WTC11 (cell line): Measurements from ENCODE around the gene TPT1. TPM values are rescaled to one million over a fixed set of nuclear protein-coding genes. Genes with fewer than 3 reads are reported as not detected.
"Not testable (repeated sequence)": the region's sequence is repeated elsewhere in the genome, so short reads cannot be mapped to it uniquely, and the experiment has no call there.

ENCODE experiments used
- ATAC-seq: fragments of 200-7000 bp; cut with Tn5 transposase; 2 replicates; pipeline ENCODE4 v1.10.0; 2021; ENCODE audit warnings: mild to moderate bottlenecking, moderate library complexity
- CTCF ChIA-PET: fragments of 300-600 bp; sonication (Branson Sonifier 250); formaldehyde crosslinking; loops from one replicate; lab custom pipeline; 2021; ENCODE audit warnings: antibody characterized with exemption; lab: Charles Lee
- POLR2A ChIA-PET: fragments of 350-600 bp; sonication (Branson Sonifier 250); formaldehyde crosslinking; loops from one replicate; lab custom pipeline; 2021; ENCODE audit warnings: antibody characterized with exemption; lab: Charles Lee
- DNase-seq: peaks from one replicate; pipeline ENCODE4 v3.0.0; 2021; ENCODE audit warnings: low spot score
- H3K27ac Mint-ChIP-seq: 2 replicates; pipeline ENCODE4 v1.8.0; 2021; ENCODE audit warnings: mixed read lengths
- H3K27me3 Mint-ChIP-seq: 2 replicates; pipeline ENCODE4 v1.8.0; 2021; ENCODE audit warnings: low read depth, mild to moderate bottlenecking, moderate library complexity, mixed read lengths
- H3K36me3 Mint-ChIP-seq: 2 replicates; pipeline ENCODE4 v1.8.0; 2021; ENCODE audit warnings: mixed read lengths
- H3K4me1 Mint-ChIP-seq: 2 replicates; pipeline ENCODE4 v1.8.0; 2022; ENCODE audit warnings: mixed read lengths
- H3K4me3 Mint-ChIP-seq: 2 replicates; pipeline ENCODE4 v1.8.0; 2021; ENCODE audit warnings: mild to moderate bottlenecking, moderate library complexity, mixed read lengths
- H3K9me3 Mint-ChIP-seq: 2 replicates; pipeline ENCODE4 v1.8.0; 2021; ENCODE audit warnings: mixed read lengths
- CBFB ChIP-seq: sonication (generic); formaldehyde crosslinking; IDR thresholded peaks from 2 replicates; pipeline ENCODE4 v1.8.1; 2022; ENCODE audit warnings: mild to moderate bottlenecking, low read depth, missing genetic modification reagents
- RORB ChIP-seq: fragments of 250-450 bp; sonication (Bioruptor Pico); IDR thresholded peaks from 2 replicates; pipeline ENCODE4 v1.9.0; 2021; ENCODE audit warnings: mild to moderate bottlenecking
- SMAD3 ChIP-seq: sonication (generic); formaldehyde crosslinking; IDR thresholded peaks from 2 replicates; pipeline ENCODE4 v1.8.0; 2022; ENCODE audit warnings: missing genetic modification reagents, mild to moderate bottlenecking, borderline replicate concordance
- ZNF138 ChIP-seq: sonication (generic); formaldehyde crosslinking; conservative IDR thresholded peaks from 2 replicates; pipeline ENCODE4 v1.8.1; 2022; ENCODE audit warnings: mild to moderate bottlenecking, moderate library complexity, missing genetic modification reagents
- ZNF219 ChIP-seq: sonication (generic); formaldehyde crosslinking; IDR thresholded peaks from 2 replicates; pipeline ENCODE4 v1.8.0; 2023; ENCODE audit warnings: missing genetic modification reagents, mild to moderate bottlenecking, borderline replicate concordance
- total RNA-seq: library from RNA; stranded (reverse); gene quantifications from 3 replicates; pipeline ENCODE4 v1.2.3, GENCODE V29; 2021
- TF ChIP-seq, protein P1 (sequence below): sonication (generic); formaldehyde crosslinking; IDR thresholded peaks from 2 replicates; pipeline ENCODE4 v1.8.0; 2022; ENCODE audit warnings: mild to moderate bottlenecking, missing genetic modification reagents
- TF ChIP-seq, protein P2 (sequence below): sonication (generic); formaldehyde crosslinking; IDR thresholded peaks from 2 replicates; pipeline ENCODE4 v1.8.0; 2022; ENCODE audit warnings: mild to moderate bottlenecking, missing genetic modification reagents
- TF ChIP-seq, protein P3 (sequence below): sonication (generic); formaldehyde crosslinking; IDR thresholded peaks from 2 replicates; pipeline ENCODE4 v1.8.0; 2023; ENCODE audit warnings: mild to moderate bottlenecking, missing genetic modification reagents
- TF ChIP-seq, protein P4 (sequence below): fragments of 250-450 bp; sonication (Bioruptor Pico); IDR thresholded peaks from 2 replicates; pipeline ENCODE4 v1.8.0; 2021; ENCODE audit warnings: mild to moderate bottlenecking
- TF ChIP-seq, protein P5 (sequence below): sonication (generic); formaldehyde crosslinking; conservative IDR thresholded peaks from 2 replicates; pipeline ENCODE4 v1.8.1; 2022; ENCODE audit warnings: mild to moderate bottlenecking, missing genetic modification reagents

The TPT1 gene
- total RNA-seq, 1 experiment from 2014 or later: 1,861 TPM

DNA sequence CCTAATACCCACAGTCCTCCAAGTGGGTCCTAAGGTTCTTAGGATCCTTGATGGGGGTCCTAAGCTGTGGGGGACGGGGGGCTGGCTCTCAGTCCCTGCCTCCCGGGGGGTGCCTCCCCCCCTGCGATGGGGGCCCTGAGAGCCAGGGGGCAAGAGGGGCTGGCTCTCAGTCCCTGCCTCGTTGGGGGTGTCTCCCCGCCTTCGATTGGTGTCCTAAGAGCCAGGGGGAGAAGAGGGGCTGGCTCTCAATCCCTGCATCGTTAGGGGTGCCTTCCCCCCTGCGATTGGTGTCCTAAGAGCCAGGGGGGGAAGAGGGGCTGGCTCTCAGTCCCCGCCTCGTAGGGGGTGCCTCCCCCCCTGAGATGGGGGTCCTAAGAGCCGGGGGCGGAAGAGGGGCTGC lies 40.2 kb upstream of the TPT1 start:
- CTCF ChIA-PET: interaction anchor here (1.4 kb wide), 1 partner anchor 10 kb away, joined by 3 read pairs; no protein-coding TSS in a partner anchor
- Mint-ChIP-seq H3K9me3 (no peaks in the 10 kb centered on the region), H3K36me3 (peaks cover 8% of the 10 kb centered on the region), H3K4me1 (no peaks in the 10 kb centered on the region), H3K27ac (no peak overlapping the region), H3K27me3 (no peaks in the 10 kb centered on the region), H3K4me3 (no peak overlapping the region)
- ATAC-seq: no peak
- no peak for DNase-seq
- POLR2A ChIA-PET: no interaction called here
- TF ChIP-seq ZNF219 (CRISPR knock-in tag) (no peak), RORB (CRISPR knock-in tag) (no peak), SMAD3 (no peak), ZNF138 (CRISPR knock-in tag) (no peak), CBFB (CRISPR knock-in tag) (no peak)
- TF ChIP-seq, protein P1, sequence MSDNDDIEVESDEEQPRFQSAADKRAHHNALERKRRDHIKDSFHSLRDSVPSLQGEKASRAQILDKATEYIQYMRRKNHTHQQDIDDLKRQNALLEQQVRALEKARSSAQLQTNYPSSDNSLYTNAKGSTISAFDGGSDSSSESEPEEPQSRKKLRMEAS (CRISPR knock-in tag): no peak
- TF ChIP-seq, protein P2, sequence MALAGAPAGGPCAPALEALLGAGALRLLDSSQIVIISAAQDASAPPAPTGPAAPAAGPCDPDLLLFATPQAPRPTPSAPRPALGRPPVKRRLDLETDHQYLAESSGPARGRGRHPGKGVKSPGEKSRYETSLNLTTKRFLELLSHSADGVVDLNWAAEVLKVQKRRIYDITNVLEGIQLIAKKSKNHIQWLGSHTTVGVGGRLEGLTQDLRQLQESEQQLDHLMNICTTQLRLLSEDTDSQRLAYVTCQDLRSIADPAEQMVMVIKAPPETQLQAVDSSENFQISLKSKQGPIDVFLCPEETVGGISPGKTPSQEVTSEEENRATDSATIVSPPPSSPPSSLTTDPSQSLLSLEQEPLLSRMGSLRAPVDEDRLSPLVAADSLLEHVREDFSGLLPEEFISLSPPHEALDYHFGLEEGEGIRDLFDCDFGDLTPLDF (CRISPR knock-in tag): no peak
- TF ChIP-seq, protein P3, sequence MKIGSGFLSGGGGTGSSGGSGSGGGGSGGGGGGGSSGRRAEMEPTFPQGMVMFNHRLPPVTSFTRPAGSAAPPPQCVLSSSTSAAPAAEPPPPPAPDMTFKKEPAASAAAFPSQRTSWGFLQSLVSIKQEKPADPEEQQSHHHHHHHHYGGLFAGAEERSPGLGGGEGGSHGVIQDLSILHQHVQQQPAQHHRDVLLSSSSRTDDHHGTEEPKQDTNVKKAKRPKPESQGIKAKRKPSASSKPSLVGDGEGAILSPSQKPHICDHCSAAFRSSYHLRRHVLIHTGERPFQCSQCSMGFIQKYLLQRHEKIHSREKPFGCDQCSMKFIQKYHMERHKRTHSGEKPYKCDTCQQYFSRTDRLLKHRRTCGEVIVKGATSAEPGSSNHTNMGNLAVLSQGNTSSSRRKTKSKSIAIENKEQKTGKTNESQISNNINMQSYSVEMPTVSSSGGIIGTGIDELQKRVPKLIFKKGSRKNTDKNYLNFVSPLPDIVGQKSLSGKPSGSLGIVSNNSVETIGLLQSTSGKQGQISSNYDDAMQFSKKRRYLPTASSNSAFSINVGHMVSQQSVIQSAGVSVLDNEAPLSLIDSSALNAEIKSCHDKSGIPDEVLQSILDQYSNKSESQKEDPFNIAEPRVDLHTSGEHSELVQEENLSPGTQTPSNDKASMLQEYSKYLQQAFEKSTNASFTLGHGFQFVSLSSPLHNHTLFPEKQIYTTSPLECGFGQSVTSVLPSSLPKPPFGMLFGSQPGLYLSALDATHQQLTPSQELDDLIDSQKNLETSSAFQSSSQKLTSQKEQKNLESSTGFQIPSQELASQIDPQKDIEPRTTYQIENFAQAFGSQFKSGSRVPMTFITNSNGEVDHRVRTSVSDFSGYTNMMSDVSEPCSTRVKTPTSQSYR (CRISPR knock-in tag): no peak
- TF ChIP-seq, protein P4, sequence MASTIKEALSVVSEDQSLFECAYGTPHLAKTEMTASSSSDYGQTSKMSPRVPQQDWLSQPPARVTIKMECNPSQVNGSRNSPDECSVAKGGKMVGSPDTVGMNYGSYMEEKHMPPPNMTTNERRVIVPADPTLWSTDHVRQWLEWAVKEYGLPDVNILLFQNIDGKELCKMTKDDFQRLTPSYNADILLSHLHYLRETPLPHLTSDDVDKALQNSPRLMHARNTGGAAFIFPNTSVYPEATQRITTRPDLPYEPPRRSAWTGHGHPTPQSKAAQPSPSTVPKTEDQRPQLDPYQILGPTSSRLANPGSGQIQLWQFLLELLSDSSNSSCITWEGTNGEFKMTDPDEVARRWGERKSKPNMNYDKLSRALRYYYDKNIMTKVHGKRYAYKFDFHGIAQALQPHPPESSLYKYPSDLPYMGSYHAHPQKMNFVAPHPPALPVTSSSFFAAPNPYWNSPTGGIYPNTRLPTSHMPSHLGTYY (CRISPR knock-in tag): no peak
- TF ChIP-seq, protein P5, sequence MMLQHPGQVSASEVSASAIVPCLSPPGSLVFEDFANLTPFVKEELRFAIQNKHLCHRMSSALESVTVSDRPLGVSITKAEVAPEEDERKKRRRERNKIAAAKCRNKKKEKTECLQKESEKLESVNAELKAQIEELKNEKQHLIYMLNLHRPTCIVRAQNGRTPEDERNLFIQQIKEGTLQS (CRISPR knock-in tag): no peak
- TF ChIP-seq, all 79 proteins: peak for 0

DNA sequence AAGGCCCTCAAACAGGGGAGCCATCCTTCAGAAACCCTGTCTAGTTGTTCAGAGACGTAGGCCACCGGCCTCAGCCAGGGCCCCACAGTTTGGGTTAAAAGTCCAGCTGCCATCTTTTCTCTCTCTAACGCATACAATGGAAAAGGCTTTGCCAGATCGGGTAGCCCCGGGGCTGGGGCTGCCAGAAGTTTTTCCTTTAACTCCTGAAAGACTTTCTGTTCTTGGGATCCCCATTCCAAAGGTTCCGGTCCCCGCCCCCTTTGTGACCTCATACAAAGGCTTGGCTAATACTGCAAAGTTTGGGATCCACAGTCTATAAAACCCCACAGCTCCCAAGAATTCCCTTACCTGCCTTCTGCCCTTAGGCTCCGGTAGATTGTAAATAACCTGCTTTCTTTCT lies 39.7 kb upstream of the TPT1 start:
- H3K27me3 Mint-ChIP-seq, H3K36me3 Mint-ChIP-seq, ATAC-seq, H3K27ac Mint-ChIP-seq, H3K4me3 Mint-ChIP-seq, H3K4me1 Mint-ChIP-seq, H3K9me3 Mint-ChIP-seq, POLR2A ChIA-PET, DNase-seq: not testable (repeated sequence)
- CTCF ChIA-PET: interaction anchor here (1.4 kb wide), 1 partner anchor 10 kb away, joined by 3 read pairs; no protein-coding TSS in a partner anchor

DNA sequence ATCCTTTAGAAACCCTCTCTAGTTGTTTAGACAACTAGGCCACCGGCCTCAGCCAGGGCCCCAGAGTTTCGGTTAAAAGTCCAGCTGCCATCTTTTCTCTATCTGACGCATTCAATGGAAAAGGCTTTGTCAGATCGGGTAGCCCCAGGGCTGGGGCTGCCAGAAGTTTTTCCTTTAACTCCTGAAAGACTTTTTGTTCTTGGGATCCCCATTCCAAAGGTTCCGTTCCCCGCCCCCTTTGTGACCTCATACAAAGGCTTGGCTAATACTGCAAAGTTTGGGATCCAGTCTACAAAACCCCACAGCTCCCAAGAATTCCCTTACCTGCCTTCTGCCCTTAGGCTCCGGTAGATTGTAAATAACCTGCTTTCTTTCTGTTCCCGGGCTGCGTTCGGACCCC lies 38.5 kb upstream of the TPT1 start:
- H3K4me3 Mint-ChIP-seq, H3K4me1 Mint-ChIP-seq, POLR2A ChIA-PET, H3K36me3 Mint-ChIP-seq, H3K27me3 Mint-ChIP-seq, DNase-seq, H3K27ac Mint-ChIP-seq, H3K9me3 Mint-ChIP-seq, ATAC-seq: not testable (repeated sequence)
- CTCF ChIA-PET: interaction anchor here (1.3 kb wide), 1 partner anchor 9 kb away, joined by 3 read pairs; no protein-coding TSS in a partner anchor

DNA sequence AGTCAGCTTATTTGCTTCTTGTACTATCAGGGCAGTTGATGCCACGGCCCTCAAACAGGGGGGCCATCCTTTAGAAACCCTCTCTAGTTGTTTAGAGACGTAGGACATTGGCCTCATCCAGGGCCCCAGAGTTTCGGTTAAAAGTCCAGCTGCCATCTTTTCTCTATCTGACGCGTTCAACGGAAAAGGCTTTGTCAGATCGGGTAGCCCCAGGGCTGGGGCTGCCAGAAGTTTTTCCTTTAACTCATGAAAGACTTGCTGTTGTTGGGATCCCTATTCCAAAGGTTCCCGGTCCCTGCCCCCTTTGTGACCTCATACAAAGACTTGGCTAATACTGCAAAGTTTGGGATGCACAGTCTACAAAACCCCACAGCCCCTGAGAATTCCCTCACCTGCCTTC lies 37.8 kb upstream of the TPT1 start:
- CTCF ChIA-PET: interaction anchor here (1.3 kb wide), 1 partner anchor 8 kb away, joined by 3 read pairs; no protein-coding TSS in a partner anchor
- ATAC-seq, H3K27me3 Mint-ChIP-seq, H3K4me3 Mint-ChIP-seq, POLR2A ChIA-PET, H3K36me3 Mint-ChIP-seq, H3K4me1 Mint-ChIP-seq, DNase-seq, H3K9me3 Mint-ChIP-seq, H3K27ac Mint-ChIP-seq: not testable (repeated sequence)

DNA sequence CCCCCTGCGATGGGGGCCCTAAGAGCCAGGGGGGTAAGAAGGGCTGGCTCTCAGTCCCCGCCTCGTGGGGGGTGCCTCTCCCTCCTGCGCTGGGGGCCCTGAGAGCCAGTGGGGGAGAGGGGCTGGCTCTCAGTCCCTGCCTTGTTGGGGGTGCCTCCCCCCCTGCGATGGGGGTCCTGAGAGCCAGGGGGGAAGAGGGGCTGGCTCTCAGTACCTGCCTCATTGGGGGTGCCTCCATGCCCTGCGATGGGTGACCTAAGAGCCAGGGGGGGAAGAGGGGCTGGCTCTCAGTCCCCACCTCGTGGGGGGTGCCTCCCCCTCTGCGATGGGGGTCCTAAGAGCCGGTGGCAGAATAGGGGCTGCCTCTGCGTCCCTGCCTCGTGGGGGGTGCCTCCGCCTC lies 36.3 kb upstream of the TPT1 start:
- H3K36me3 Mint-ChIP-seq, H3K27ac Mint-ChIP-seq, POLR2A ChIA-PET, H3K9me3 Mint-ChIP-seq, H3K4me3 Mint-ChIP-seq, ATAC-seq, H3K27me3 Mint-ChIP-seq, DNase-seq, H3K4me1 Mint-ChIP-seq: not testable (repeated sequence)
- CTCF ChIA-PET: interaction anchor here (2.1 to 2.3 kb wide), 2 partner anchors 14 to 17 kb away, joined by 6 to 8 read pairs; no protein-coding TSS in a partner anchor

DNA sequence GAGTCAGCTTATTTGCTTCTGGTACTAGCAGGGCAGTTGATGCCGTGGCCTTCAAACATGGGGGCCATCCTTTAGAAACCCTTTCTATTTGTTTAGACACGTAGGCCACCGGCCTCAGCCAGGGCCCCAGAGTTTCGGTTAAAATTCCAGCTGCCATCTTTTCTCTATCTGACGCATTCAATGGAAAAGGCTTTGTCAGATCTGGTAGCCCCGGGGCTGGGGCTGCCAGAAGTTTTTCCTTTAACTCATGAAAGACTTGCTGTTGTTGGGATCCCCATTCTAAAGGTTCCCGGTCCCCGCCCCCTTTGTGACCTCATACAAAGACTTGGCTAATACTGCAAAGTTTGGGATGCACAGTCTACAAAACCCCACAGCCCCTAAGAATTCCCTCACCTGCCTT lies 35.7 kb upstream of the TPT1 start:
- ATAC-seq, POLR2A ChIA-PET, H3K4me1 Mint-ChIP-seq, H3K4me3 Mint-ChIP-seq, H3K27me3 Mint-ChIP-seq, H3K9me3 Mint-ChIP-seq, H3K27ac Mint-ChIP-seq, H3K36me3 Mint-ChIP-seq, DNase-seq: not testable (repeated sequence)
- CTCF ChIA-PET: interaction anchor here (2.1 to 2.3 kb wide), 2 partner anchors 14 to 17 kb away, joined by 6 to 8 read pairs; no protein-coding TSS in a partner anchor
